SHP77 treated with DMSO at 0.1 percent for 48 hours (cell line): ENCODE data around the gene TNFRSF19.

ENCODE experiments used
- DNase-seq: peaks from one replicate; lab custom pipeline; 2025; lab: John Stamatoyannopoulos, UW

Gene TNFRSF19

GRCh38 chr13:23605831-23606230 lies 35.6 kb downstream of the TNFRSF19 start:
- DNase-seq: no peak

- no peak for DNase-seq
These were observed 37.9 kb downstream of the TNFRSF19 start for GRCh38 chr13:23608138-23608537.

GRCh38 chr13:23608701-23609413 lies 38.6 kb downstream of the TNFRSF19 start:
- peak; percentile 85 for DNase-seq

GRCh38 chr13:23609414-23609760 lies 39.2 kb downstream of the TNFRSF19 start:
- DNase-seq: peak; percentile 56

- peak; percentile 19 for DNase-seq
These were observed 39.8 kb downstream of the TNFRSF19 start for GRCh38 chr13:23609874-23610576.

- no peak for DNase-seq
These were observed 40.8 kb downstream of the TNFRSF19 start for GRCh38 chr13:23610966-23611491.

GRCh38 chr13:23612182-23612581 lies 42.0 kb downstream of the TNFRSF19 start:
- no peak for DNase-seq

- no peak for DNase-seq
These were observed 42.5 kb downstream of the TNFRSF19 start for GRCh38 chr13:23612731-23613130.

GRCh38 chr13:23613596-23613995 lies 43.4 kb downstream of the TNFRSF19 start:
- DNase-seq: no peak

GRCh38 chr13:23615395-23616081 lies 45.3 kb downstream of the TNFRSF19 start:
- no peak for DNase-seq

GRCh38 chr13:23616228-23616627 lies 46.0 kb downstream of the TNFRSF19 start:
- no peak for DNase-seq

- no peak for DNase-seq
These were observed 47.4 kb downstream of the TNFRSF19 start for GRCh38 chr13:23617551-23618024.

GRCh38 chr13:23618341-23618740 lies 48.1 kb downstream of the TNFRSF19 start:
- DNase-seq: no peak

- DNase-seq: no peak
These were observed 49.0 kb downstream of the TNFRSF19 start for GRCh38 chr13:23619068-23619855.

GRCh38 chr13:23620211-23620610 lies 50.0 kb downstream of the TNFRSF19 start:
- DNase-seq: no peak

GRCh38 chr13:23620613-23621315 lies 50.6 kb downstream of the TNFRSF19 start:
- no peak for DNase-seq

- no peak for DNase-seq
These were observed 51.1 kb downstream of the TNFRSF19 start for GRCh38 chr13:23621316-23621645.

- DNase-seq: no peak
These were observed 52.8 kb downstream of the TNFRSF19 start for GRCh38 chr13:23622985-23623384.

- DNase-seq: no peak
These were observed 53.2 kb downstream of the TNFRSF19 start for GRCh38 chr13:23623394-23623793.

- no peak for DNase-seq
These were observed 56.5 kb downstream of the TNFRSF19 start for GRCh38 chr13:23626700-23627099.

GRCh38 chr13:23627410-23627809 lies 57.2 kb downstream of the TNFRSF19 start:
- no peak for DNase-seq
